Keratinocyte (primary cell): ENCODE measurements around the gene RARRES1. TPM values are rescaled to one million over a fixed set of nuclear protein-coding genes. Genes with fewer than 3 reads are reported as not detected.

Experiments
- DNase-seq: peaks from one replicate; pipeline ENCODE4 v3.0.0-alpha.2; 2011; ENCODE audit warnings: low read depth, missing footprints, low spot score
- FAIRE-seq: peaks from 2 replicates; lab custom pipeline; 2011; peaks lifted over from hg19 to GRCh38; lab: Jason Lieb, UNC
- H2AFZ ChIP-seq: 2 replicates; pipeline ENCODE4 v1.6.0; 2012; ENCODE audit warnings: low read length, control low read depth, inconsistent platforms; ENCODE audit not compliant: control insufficient read depth
- H3K27ac ChIP-seq: 2 replicates; pipeline ENCODE4 v1.5.1; 2011; ENCODE audit warnings: low read length; ENCODE audit not compliant: control insufficient read depth, insufficient read depth
- H3K27me3 ChIP-seq: 3 replicates; pipeline ENCODE4 v1.6.0; 2011; ENCODE audit warnings: low read length; ENCODE audit not compliant: control insufficient read depth, insufficient read depth; ENCODE audit errors: extremely low read depth
- H3K36me3 ChIP-seq, 2 experiments: 2 replicates in 1 of 2; 3 replicates in 1 of 2; pipeline ENCODE4 v1.5.1; 2011; ENCODE audit warnings: low read length in 2 of 2, mild to moderate bottlenecking in 1 of 2; ENCODE audit not compliant: control insufficient read depth in 2 of 2, insufficient read depth in 2 of 2; ENCODE audit errors: extremely low read depth in 1 of 2
- H3K4me1 ChIP-seq: 3 replicates; pipeline ENCODE4 v1.5.1; 2011; ENCODE audit warnings: low read length; ENCODE audit not compliant: control insufficient read depth, insufficient read depth; ENCODE audit errors: extremely low read depth
- H3K4me2 ChIP-seq: 3 replicates; pipeline ENCODE4 v1.6.0; 2011; ENCODE audit warnings: low read depth, low read length; ENCODE audit not compliant: control insufficient read depth, insufficient read depth; ENCODE audit errors: extremely low read depth
- H3K4me3 ChIP-seq, 3 experiments: fragments of 200-600 bp in 1 of 3; sonication (generic) in 1 of 3; 2 replicates in 2 of 3; 3 replicates in 1 of 3; pipeline ENCODE4 v1.5.1; 2011 to 2016; ENCODE audit warnings: low read length in 3 of 3, mild to moderate bottlenecking in 3 of 3, control low read depth in 2 of 3, inconsistent platforms in 1 of 3, low read depth in 1 of 3, mixed read lengths in 1 of 3, mixed run types in 1 of 3, moderate library complexity in 1 of 3; ENCODE audit not compliant: control insufficient read depth in 2 of 3, insufficient read depth in 2 of 3; ENCODE audit errors: extremely low read depth in 1 of 3
- H3K79me2 ChIP-seq: 2 replicates; pipeline ENCODE4 v1.6.0; 2012; ENCODE audit warnings: low read length; ENCODE audit not compliant: control insufficient read depth, insufficient read depth
- H3K9ac ChIP-seq: 3 replicates; pipeline ENCODE4 v1.6.0; 2011; ENCODE audit warnings: low read length; ENCODE audit not compliant: control insufficient read depth, insufficient read depth; ENCODE audit errors: extremely low read depth
- H3K9me1 ChIP-seq: 3 replicates; pipeline ENCODE4 v1.6.0; 2011; ENCODE audit warnings: low read length; ENCODE audit not compliant: control insufficient read depth, insufficient read depth; ENCODE audit errors: extremely low read depth
- H3K9me3 ChIP-seq: 2 replicates; pipeline ENCODE4 v1.5.1; 2012; ENCODE audit warnings: low read depth, low read length; ENCODE audit not compliant: control insufficient read depth
- H4K20me1 ChIP-seq: 3 replicates; pipeline ENCODE4 v1.6.0; 2011; ENCODE audit warnings: low read length; ENCODE audit not compliant: control insufficient read depth, insufficient read depth; ENCODE audit errors: extremely low read depth
- EZH2 ChIP-seq: IDR thresholded peaks from one replicate; pipeline ENCODE4 v1.6.1; 2012; ENCODE audit warnings: inconsistent platforms, mild to moderate bottlenecking, low read length, moderate library complexity
- dilution Hi-C: fragments of 300-500 bp; cut with MboI; formaldehyde crosslinking; loops from one replicate; pipeline ENCODE4 v1.7.0; 2020; ENCODE audit warnings: low sequenced_read_pairs; ENCODE audit not compliant: extremely low pct_ligation_motif_present
- polyA plus RNA-seq, 5 experiments: library from polyadenylated mRNA; depleted of rRNA in 3 of 5; stranded (reverse) in 3 of 5; stranded (forward) in 1 of 5; unstranded in 1 of 5; fragments of >200 nt; gene quantifications; 1 replicate in 1 of 5; 2 replicates in 3 of 5; 3 replicates in 1 of 5; pipeline versions ENCODE4 v1.2.1 to v1.2.3, GENCODE V29; 2011 to 2012; ENCODE audit warnings: missing spikeins in 2 of 5, low read depth in 1 of 5, low replicate concordance in 1 of 5
- TF ChIP-seq, protein P1 (sequence below), 3 experiments: IDR thresholded peaks in 1 of 3; conservative IDR thresholded peaks in 1 of 3; optimal IDR thresholded peaks in 1 of 3; 2 replicates in 2 of 3; 3 replicates in 1 of 3; pipeline versions ENCODE3 to v1.5.1; 2011; ENCODE audit warnings: low read length in 3 of 3, mild to moderate bottlenecking in 3 of 3, moderate library complexity in 2 of 3, control low read depth in 1 of 3, inconsistent platforms in 1 of 3; ENCODE audit not compliant: insufficient read depth in 2 of 3; ENCODE audit errors: extremely low read depth in 1 of 3

The RARRES1 gene
- polyA plus RNA-seq, 1 donor (not counting 4 experiments of a cell fraction or from before 2014, with no cell fraction given): not detected

GRCh38 chr3:158768361-158768787, 36.1 kb upstream of the RARRES1 start:
- H3K4me3 ChIP-seq: no peak overlapping the region
- no peak overlapping the region for H3K27ac ChIP-seq
- no peaks in the 10 kb centered on the region for H3K9me1 ChIP-seq
- H3K4me2 ChIP-seq: no peak overlapping the region
- no peak for DNase-seq
- no peaks in the 10 kb centered on the region for H3K79me2 ChIP-seq
- H3K9me3 ChIP-seq: no peaks in the 10 kb centered on the region
- H3K4me1 ChIP-seq: peaks cover 4% of the 10 kb centered on the region
- H3K36me3 ChIP-seq: no peaks in the 10 kb centered on the region
- TF ChIP-seq, protein P1, sequence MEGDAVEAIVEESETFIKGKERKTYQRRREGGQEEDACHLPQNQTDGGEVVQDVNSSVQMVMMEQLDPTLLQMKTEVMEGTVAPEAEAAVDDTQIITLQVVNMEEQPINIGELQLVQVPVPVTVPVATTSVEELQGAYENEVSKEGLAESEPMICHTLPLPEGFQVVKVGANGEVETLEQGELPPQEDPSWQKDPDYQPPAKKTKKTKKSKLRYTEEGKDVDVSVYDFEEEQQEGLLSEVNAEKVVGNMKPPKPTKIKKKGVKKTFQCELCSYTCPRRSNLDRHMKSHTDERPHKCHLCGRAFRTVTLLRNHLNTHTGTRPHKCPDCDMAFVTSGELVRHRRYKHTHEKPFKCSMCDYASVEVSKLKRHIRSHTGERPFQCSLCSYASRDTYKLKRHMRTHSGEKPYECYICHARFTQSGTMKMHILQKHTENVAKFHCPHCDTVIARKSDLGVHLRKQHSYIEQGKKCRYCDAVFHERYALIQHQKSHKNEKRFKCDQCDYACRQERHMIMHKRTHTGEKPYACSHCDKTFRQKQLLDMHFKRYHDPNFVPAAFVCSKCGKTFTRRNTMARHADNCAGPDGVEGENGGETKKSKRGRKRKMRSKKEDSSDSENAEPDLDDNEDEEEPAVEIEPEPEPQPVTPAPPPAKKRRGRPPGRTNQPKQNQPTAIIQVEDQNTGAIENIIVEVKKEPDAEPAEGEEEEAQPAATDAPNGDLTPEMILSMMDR (optimal IDR thresholded peaks at IDR 0.05 in 1 of 3, IDR thresholded peaks at IDR 0.05 in 1 of 3, conservative IDR thresholded peaks at IDR 0.05 in 1 of 3; ENCODE audit: extremely low read depth in 1 of 3, insufficient read depth in 2 of 3, low read length in 3 of 3): no peak
- no peak for TF ChIP-seq EZH2
- dilution Hi-C loops: no loop called here
- peak overlapping the region; percentile 16 for H2AFZ ChIP-seq
- no peaks in the 10 kb centered on the region for H4K20me1 ChIP-seq
- no peaks in the 10 kb centered on the region for H3K27me3 ChIP-seq
- no peak overlapping the region for H3K9ac ChIP-seq
- FAIRE-seq: no peak

DNA sequence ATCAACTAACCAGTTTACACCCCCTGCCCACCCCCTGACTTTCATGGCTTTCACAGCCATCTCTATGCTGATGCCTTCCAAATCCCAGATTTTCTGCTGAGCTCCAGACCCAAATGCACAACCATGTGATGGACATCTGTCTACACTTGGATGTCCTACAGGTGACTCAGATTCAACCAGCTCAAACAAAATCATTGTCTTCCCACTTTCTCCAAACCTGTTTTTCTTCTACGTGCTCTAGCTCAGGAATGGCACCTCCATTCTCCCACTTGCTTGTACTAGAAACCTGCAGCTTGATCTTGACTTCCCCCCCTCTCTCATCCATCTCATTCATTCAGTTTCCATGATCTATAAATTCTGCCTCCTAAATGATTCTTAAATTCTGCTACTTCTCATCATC, 34.1 kb upstream of the RARRES1 start:
- Histone ChIP-seq H3K4me3 (no peak overlapping the region), H3K9ac (no peak overlapping the region), H4K20me1 (no peaks in the 10 kb centered on the region), H3K27ac (no peak overlapping the region), H3K9me3 (no peaks in the 10 kb centered on the region), H3K4me1 (peaks cover 4% of the 10 kb centered on the region), H3K36me3 (no peaks in the 10 kb centered on the region), H3K79me2 (no peaks in the 10 kb centered on the region), H2AFZ (no peak overlapping the region), H3K9me1 (no peaks in the 10 kb centered on the region), H3K27me3 (no peaks in the 10 kb centered on the region), H3K4me2 (no peak overlapping the region)
- TF ChIP-seq, protein P1 (optimal IDR thresholded peaks at IDR 0.05 in 1 of 3, IDR thresholded peaks at IDR 0.05 in 1 of 3, conservative IDR thresholded peaks at IDR 0.05 in 1 of 3; ENCODE audit: extremely low read depth in 1 of 3, insufficient read depth in 2 of 3, low read length in 3 of 3): no peak
- no peak for TF ChIP-seq EZH2
- DNase-seq (no peak), FAIRE-seq (no peak)
- dilution Hi-C loops: no loop called here
